Measurements from ENCODE around the gene ZNF277.
A peak's percentile ranks its signal among the peaks of the same experiment; 100 is the strongest.
"Not testable (repeated sequence)": the region's sequence is repeated elsewhere in the genome, so short reads cannot be mapped to it uniquely, and the experiment has no call there.

The ZNF277 gene

GRCh38 chr7:112385516-112385915 is 179.0 kb downstream of the ZNF277 start:
- in situ Hi-C loops (cut with MboI; ENCODE audit: low sequenced_read_pairs, unreplicated experiment): no loop called here
- no peak for DNase-seq (ENCODE audit: low spot score)
- no peak for TF ChIP-seq CTCF (IDR thresholded peaks at IDR 0.05; ENCODE audit: borderline replicate concordance, control extremely low read depth, extremely low read depth, insufficient read depth, missing control alignments)

GRCh38 chr7:112386619-112387018 is 180.1 kb downstream of the ZNF277 start:
- no peak for TF ChIP-seq CTCF (IDR thresholded peaks at IDR 0.05; ENCODE audit: borderline replicate concordance, control extremely low read depth, extremely low read depth, insufficient read depth, missing control alignments)
- in situ Hi-C loops (cut with MboI; ENCODE audit: low sequenced_read_pairs, unreplicated experiment): no loop called here
- DNase-seq (ENCODE audit: low spot score): no peak

GRCh38 chr7:112390167-112390566 is 183.7 kb downstream of the ZNF277 start:
- TF ChIP-seq CTCF (IDR thresholded peaks at IDR 0.05; ENCODE audit: borderline replicate concordance, control extremely low read depth, extremely low read depth, insufficient read depth, missing control alignments): no peak
- DNase-seq (ENCODE audit: low spot score): no peak
- in situ Hi-C loops (cut with MboI; ENCODE audit: low sequenced_read_pairs, unreplicated experiment): no loop called here

GRCh38 chr7:112391079-112391821 is 184.8 kb downstream of the ZNF277 start:
- in situ Hi-C loops (cut with MboI; ENCODE audit: low sequenced_read_pairs, unreplicated experiment); DNase-seq (ENCODE audit: low spot score): not testable (repeated sequence)

GRCh38 chr7:112391841-112392286 is 185.4 kb downstream of the ZNF277 start:
- DNase-seq (ENCODE audit: low spot score): peak; percentile 59
- in situ Hi-C loops (cut with MboI; ENCODE audit: low sequenced_read_pairs, unreplicated experiment): not testable (repeated sequence)
